RKO (cell line): ENCODE results near the gene FRAT2.

ENCODE experiments used
- DNase-seq: peaks from one replicate; pipeline ENCODE4 v3.0.0-alpha.2; 2016; ENCODE audit warnings: low spot score

The FRAT2 gene

DNA sequence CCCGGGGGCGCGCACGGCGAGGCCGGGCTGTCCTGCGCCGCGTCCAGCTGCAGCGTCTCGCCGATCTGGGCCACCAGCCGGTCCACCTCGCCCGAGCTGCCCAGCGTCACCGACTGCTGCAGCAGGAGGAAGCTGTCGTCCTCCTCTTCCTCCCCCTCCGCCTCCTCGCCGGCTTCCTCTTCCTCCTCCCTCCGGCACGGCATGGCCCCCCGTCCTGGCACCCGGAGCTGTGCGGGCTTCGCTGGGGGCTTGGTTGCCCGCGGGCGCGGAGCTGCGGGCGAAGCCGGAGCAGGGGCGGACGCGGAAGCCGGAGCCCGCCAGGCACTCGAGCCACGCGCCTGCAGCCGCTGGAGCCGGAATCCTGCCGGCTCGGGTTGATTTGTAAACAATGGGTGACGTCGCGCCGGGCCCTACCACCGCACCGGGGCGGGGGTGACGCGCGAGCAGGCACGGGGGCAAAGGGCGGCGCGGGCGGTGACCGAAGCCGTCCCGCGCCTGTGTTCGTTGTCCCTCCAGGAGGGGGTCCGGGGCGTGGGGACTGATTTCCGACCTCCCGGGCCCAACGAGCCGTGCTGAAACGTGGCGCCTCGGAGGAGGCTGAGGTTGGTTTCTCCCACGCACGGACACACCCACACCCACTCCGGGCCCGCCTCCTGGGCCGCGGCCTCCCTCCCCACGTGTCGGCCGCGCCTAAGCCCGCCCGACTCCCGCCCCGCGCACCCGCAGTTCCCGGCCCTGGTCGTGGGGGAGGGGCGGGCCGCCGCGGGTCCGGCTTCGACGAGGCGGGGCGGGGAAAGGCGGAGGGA, at the start of gene FRAT2:
Gene FRAT2, minus strand, starts transcription at position 360 of the 806 bp plus-strand sequence. Its CDS starts 157 bp downstream, at position 203.
- peak; percentile 88 for DNase-seq

DNA sequence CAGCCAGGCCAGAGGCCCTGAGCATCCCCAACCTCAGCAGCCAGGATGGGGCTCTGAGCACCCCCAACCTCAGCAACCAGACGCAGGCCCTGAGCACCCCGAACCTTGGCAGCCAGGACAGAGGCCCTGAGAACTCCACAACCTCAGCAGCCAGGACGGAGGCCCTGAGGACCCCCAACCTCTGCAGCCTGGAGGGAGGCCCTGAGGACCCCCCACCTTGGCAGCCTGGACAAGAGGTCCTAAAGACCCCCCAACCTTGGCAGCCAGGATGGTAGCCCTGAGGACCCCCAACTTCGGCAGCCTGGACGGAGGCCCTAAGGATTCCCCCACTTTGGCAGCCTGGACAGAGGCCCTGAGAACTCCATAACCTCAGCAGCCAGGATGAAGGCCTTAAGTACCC, 49.6 kb upstream of the FRAT2 start:
- no peak for DNase-seq

DNA sequence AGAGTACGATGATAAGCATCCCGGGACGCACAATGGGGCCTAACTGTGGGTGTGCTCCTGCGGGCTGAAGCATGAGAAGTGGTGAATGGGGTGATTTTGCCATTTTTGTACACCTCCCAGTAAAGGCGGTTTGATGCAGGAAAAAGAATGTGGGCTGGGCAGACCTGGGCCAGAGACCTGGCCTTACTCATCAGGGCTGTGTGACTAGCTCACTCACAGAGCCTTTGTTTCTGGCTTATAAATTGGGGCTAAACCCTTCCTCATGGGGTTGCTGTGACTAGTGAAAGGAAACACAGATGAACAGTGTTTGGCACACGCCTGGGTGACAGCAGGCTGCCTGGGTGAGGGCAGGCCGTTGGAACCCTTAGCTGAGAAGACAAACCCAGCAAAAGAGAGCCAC, 48.6 kb upstream of the FRAT2 start:
- DNase-seq: no peak

GRCh38 chr10:97381626-97382025, 47.1 kb upstream of the FRAT2 start:
- no peak for DNase-seq

DNA sequence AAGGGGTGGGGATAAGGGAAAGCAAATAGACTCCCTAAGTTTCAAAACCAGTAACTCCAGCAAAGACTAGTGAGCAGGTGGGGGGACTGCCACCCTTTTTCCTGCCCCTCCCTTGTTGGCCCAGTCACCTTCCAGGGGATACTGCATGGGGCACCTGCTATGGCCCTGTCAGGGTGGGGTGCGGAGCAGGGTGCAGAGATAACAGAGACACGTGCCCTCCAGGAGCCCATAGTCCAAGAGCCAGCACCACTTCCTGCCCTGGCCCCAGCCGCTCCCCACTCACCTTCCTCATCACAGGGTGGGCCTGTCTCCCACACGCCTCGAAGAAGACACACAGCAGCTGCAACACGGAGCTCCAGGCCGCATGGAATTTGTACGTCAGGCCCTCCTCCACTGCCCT, 46.0 kb upstream of the FRAT2 start:
- DNase-seq: no peak

GRCh38 chr10:97378933-97379921, 44.7 kb upstream of the FRAT2 start:
- DNase-seq: no peak

DNA sequence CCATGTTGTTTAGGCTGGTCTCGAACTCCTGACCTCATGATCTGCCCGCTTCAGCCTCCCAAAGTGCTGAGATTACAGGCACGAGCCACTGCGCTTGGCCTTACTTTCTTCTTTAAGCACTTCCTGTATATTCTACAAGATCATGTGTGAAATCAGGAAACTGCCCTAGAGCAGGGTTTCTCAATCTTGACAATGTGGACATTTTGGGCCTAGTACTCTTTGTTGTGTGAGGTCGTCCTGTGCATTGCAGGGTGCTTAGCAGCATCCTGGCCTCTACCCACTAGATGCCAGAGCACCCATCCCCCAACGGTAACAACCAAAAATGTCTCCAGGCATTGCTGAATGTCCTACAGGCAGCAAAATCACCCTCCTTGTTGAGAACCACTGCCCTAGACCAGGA, 41.9 kb upstream of the FRAT2 start:
- DNase-seq: no peak

DNA sequence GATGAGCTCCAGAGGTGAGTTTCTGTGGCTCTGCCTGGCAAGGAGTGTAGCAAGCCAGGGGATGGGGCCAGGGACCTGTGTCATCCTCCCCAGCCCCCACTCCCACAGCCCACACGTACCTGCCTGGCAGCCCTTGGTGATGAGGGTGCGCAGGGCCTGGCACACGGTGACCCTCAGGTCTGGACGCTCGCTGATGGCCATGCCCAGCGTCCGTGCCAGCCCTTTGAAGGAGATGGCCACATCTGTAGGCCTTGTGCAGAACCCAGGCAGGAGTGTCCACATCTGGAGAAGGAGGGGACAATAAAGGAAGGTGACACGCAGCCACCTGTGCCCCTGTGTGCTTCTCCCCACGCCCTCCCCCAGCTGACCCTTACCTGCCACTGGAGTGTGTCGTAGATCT, 38.9 kb upstream of the FRAT2 start:
- DNase-seq: no peak

DNA sequence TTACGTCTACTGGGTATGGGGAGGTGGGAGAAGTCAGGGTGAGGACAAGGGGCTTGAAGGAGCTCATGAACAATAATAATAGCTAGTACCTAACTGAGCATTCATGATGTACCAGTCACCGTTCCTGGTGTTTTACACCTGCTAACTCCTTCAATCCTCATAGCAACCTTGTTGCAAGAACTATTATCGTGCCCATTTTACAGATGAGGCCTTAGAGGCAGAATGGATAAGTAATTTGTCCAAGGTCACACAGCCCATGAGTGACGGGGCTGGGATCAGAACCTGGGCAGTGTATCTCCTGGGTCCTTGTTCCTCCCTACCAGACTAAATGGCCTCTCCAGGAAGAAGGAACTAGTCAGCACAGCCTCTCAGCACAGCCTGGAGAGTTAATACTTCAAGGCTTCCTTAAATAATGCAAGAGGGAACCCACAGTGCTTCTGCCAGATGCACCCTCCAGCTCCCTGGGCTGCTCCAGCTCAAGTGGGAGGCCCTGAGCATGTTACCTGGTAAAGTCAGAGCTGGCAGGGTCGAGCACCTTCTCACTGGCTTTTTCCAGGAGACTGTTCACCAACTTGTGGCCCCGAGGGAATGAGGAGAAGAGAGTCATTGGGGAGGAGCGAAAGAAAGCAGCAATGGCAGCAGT, 37.8 kb upstream of the FRAT2 start:
- DNase-seq: no peak

- no peak for DNase-seq
Measured at GRCh38 chr10:97371696-97372095, 37.2 kb upstream of the FRAT2 start.

DNA sequence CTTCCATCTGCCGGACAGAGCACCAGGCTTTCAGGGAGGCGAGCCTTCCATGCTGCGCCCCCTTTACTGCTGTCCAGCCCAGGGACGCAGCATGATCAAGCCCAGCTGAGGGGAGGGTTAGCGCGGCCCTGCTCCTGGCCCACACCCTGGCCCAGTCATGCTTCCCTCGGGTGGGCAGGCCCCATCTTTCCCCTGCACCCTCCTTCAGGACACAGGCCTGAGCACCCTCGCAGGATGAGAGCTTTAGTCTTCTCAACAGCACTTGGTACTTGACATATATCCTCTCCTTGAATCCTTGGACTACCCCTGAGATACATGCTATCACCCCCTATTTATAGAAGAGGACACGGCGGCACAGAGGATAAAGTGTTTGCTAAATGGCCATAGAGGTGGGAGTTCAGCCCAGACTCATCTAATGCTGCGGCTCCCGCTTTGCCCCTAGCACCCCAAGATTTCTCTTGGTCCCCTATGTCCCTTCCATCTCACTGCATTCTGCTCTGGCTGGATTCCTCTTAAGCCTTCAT, 32.7 kb upstream of the FRAT2 start:
- DNase-seq: no peak

GRCh38 chr10:97366572-97366971, 32.0 kb upstream of the FRAT2 start:
- DNase-seq: no peak

DNA sequence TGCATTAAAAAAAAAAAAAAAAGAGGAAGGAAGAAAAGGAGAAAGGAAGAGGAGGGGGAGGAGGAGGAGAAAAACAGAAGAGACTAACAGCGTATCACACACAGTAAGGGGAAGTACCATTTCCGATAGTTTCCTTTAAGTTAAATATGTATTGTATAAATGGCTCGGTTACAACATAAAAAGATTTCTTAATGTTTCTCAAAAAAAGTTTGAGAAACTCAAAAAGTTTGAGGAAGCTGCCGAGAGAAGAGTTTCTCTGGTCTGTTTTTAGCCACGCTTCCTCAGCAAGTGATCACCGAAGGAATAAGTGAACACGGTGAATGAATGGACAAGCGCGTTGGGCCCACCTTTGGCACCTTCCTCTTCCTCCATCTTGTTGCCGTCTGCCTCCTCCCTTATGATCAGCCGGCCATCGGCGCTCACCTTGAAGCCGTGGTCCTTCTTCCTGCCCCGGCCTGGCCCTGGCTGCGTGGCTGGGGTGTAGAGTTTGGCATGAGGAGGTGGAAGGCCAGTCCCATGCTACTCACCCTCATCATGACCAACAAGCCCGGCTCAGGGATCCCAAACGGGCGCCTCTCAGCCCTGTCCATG, 31.3 kb upstream of the FRAT2 start:
- no peak for DNase-seq

GRCh38 chr10:97363071-97363470, 28.5 kb upstream of the FRAT2 start:
- no peak for DNase-seq

- DNase-seq: no peak
Measured at GRCh38 chr10:97362310-97363033, 27.9 kb upstream of the FRAT2 start.

- no peak for DNase-seq
Measured at GRCh38 chr10:97361537-97361901, 27.0 kb upstream of the FRAT2 start.

GRCh38 chr10:97360705-97361536, 26.4 kb upstream of the FRAT2 start:
- no peak for DNase-seq

- no peak for DNase-seq
Measured at GRCh38 chr10:97358781-97359180, 24.3 kb upstream of the FRAT2 start.

DNA sequence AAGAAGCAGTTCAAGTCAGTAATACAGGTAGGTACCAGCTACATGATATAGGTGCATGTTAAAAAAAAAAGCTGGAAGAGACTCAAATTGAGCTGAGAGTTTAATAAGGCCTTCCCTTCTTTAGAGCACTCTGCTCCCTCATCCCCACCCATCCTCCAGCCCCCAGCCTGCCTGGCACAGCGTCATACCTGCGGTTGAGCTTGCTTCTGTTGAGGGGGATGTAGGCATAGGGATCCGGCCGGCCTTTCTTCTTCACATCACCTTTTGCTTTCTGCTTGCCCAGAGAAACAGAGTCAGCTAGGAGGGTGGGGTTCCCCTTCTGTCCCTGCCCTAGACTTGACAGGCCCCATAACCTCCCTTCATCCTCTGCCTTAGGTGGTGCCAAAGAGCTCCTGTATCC, 23.8 kb upstream of the FRAT2 start:
- no peak for DNase-seq

GRCh38 chr10:97356918-97357317, 22.4 kb upstream of the FRAT2 start:
- DNase-seq: no peak
